ENCODE results near the gene ZC3H6. TPM values are rescaled to one million over a fixed set of nuclear protein-coding genes. Genes with fewer than 3 reads are reported as not detected.

Gene ZC3H6
- total RNA-seq, 4 donors from 2014 or later: 3.6 to 24.0 (median 6.8) TPM

DNA sequence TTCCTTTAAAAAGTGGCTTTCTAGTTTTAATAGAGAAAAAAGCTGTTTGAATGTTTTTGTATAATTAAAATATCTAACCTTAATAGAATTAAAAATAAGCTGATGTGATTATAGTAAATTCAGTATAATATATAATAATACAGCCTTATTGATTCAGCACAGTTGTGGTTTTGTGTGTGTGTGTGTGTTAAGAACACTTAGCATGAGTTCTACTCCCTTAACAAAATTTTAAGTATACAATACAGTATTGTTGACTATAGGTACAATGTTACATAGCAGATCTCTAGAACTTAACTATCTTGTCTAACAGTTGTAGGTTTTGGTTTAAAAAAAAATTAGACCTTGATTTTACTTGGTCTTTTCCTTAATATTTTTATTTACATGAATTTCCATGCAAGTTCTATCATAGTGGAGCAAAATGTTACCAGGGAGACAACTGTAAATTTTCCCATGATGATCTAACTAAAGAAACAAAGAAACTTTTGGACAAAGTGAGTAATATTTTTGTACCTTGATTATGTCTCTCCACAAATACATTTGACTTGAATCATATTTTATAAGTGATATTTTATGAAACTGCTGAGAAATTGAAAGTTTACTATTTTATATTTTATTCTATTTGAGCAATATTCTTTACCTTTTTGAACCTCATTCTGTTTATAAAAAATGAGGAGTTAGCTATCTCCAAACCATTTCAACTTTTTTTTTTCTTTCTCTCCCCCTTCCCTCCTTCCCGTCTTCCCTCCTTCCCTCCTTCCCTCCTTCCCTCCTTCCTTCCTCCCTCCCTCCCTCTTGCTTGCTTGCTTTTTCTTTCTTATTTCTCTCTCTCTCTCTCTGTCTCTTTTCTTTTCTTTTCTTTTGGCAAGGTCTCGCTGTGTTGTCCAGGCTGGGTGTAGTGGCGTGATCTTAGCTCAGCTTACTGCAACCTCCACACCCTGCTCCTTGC, 46.3 kb downstream of the ZC3H6 start:
- DNase-seq (ENCODE audit: low spot score): no peak
- TF ChIP-seq, protein P1, sequence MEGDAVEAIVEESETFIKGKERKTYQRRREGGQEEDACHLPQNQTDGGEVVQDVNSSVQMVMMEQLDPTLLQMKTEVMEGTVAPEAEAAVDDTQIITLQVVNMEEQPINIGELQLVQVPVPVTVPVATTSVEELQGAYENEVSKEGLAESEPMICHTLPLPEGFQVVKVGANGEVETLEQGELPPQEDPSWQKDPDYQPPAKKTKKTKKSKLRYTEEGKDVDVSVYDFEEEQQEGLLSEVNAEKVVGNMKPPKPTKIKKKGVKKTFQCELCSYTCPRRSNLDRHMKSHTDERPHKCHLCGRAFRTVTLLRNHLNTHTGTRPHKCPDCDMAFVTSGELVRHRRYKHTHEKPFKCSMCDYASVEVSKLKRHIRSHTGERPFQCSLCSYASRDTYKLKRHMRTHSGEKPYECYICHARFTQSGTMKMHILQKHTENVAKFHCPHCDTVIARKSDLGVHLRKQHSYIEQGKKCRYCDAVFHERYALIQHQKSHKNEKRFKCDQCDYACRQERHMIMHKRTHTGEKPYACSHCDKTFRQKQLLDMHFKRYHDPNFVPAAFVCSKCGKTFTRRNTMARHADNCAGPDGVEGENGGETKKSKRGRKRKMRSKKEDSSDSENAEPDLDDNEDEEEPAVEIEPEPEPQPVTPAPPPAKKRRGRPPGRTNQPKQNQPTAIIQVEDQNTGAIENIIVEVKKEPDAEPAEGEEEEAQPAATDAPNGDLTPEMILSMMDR (IDR thresholded peaks at IDR 0.05): no peak
- no peak for ATAC-seq (ENCODE audit: low FRiP score)

DNA sequence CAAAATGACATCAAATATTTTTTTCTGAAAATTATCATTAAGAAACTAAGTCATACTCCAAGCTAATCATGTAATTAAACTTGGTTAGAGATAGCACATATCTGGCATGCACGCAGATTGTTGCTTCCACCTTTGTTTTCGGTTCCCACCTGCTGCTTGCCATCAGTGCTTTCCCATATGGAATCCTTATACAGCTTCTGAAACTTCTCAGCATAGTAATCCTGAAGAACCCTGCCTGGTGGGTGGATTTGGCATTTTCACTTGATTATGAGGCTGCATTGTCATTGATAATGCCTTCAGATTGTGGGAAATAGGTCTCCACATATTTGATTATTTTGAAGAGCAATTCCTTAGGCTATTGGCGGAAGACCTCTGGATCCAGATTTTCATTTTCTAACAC, 47.5 kb downstream of the ZC3H6 start:
- TF ChIP-seq, protein P1 (IDR thresholded peaks at IDR 0.05): no peak
- ATAC-seq (ENCODE audit: low FRiP score) (no peak), DNase-seq (ENCODE audit: low spot score) (no peak)

DNA sequence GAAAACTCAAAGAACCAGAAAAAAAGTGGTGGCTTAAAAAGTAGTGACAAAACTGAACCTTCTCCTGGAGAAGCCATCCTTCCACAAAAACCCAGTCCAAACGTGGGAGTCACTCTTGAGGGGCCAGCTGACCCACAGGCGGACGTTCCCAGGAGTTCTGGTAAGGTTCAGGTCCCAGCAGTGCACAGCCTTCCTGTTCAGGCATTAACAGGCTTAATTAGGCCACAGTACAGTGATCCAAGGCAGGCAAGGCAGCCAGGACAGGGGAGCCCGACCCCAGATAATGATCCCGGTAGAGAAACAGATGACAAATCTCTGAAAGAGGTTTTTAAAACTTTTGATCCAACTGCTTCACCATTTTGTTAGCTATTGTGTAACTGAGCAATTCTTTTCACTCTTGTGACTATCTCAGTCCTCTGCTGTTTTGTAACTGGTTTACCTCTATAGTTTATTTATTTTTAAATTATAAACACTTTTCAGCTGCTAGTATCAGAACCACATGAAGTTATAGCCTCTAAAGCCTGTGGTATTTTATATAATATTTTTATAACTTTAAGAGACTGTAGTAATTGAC, 56.8 kb downstream of the ZC3H6 start:
- DNase-seq (ENCODE audit: low spot score): no peak
- TF ChIP-seq, protein P1 (IDR thresholded peaks at IDR 0.05): no peak
- ATAC-seq (ENCODE audit: low FRiP score): no peak

DNA sequence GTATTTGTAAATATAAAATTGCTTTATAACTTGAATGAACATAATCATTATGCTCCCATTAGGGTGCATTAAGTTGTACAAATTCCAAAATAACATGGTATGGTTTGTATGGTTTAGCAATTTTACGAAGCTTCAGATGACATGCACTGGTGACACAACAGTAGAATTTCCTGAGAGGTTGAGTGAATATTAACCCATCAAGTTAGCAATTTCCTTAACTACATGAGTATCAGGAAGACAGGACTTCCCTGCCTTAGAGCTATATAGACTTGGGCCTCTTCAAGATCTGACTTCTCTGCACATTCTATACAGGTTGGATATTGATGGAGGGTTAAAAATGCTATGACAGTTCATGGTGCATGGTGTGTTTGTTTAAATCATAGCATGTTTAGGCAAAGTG, 60.2 kb downstream of the ZC3H6 start:
- TF ChIP-seq, protein P1 (IDR thresholded peaks at IDR 0.05): no peak
- ATAC-seq (ENCODE audit: low FRiP score) (no peak), DNase-seq (ENCODE audit: low spot score) (no peak)

DNA sequence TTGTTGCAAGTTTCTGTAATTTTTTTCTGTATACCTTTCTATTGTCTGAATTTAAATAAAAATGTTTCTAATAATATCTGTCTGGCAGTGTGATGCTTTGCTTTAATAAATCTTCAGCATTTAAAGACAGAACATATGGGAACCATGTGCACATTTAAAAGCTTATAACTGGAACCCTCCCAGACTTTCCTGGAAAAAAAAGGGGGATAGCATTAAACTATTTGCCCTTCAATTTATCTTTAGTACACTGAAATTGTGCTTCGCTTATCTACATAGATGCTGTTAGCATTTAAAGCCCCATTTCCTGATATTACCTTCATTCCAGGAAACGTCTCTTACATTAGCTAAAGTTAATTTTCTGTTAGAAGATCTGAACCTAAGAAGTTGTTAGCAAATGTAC, 64.6 kb downstream of the ZC3H6 start:
- no peak for DNase-seq (ENCODE audit: low spot score)
- TF ChIP-seq, protein P1 (IDR thresholded peaks at IDR 0.05): no peak
- no peak for ATAC-seq (ENCODE audit: low FRiP score)

DNA sequence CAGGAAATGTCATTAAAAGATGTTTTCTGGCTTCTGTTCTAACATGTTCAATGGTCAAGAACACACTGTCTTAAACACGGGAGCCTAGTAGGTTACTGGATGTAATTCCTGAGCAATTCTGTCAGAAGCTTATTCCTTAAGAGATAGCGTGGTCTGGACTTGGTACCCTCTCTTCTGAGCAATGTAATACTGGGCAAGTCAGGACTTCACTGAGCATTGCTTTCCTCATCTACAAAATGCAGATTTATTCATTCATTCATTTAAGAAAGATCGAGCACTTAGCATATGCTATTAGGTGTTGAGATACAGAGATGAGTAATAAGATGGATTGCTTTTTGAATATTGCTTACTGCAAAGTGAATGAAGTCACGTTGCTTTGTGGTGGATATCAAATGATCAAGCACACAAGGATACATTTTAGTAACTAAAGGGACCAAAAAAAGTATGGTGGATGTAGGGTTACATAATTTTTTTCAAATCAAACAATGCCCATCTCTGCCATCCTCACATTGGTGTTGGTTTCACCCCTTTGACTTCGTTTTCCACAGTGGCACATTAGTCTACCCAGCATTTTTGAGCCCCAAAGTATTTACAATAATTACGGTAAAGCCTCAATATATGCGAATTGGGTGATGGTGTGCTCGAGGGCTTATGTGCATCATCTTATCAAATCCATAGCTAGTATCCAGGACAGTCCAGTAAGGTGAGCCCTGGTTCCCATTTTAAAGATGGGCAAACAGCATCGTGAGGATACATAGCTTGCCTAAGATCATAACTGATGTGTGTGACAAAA, 65.3 kb downstream of the ZC3H6 start:
- TF ChIP-seq, protein P1 (IDR thresholded peaks at IDR 0.05): no peak
- no peak for ATAC-seq (ENCODE audit: low FRiP score)
- DNase-seq (ENCODE audit: low spot score): no peak
